HG03342 (cell line): ENCODE results near the gene WWOX.
"Not testable (repeated sequence)": the region's sequence is repeated elsewhere in the genome, so short reads cannot be mapped to it uniquely, and the experiment has no call there.

Experiments
- ATAC-seq: cut with Tn5 transposase; IDR thresholded peaks from one replicate; pipeline ENCODE4 v1.9.1; 2021; ENCODE audit warnings: mild to moderate bottlenecking, moderate library complexity; ENCODE audit not compliant: unreplicated experiment

WWOX gene

GRCh38 chr16:79206889-79207288 is 1107.4 kb downstream of the WWOX start:
- ATAC-seq: no peak

GRCh38 chr16:79209308-79209707 is 1109.9 kb downstream of the WWOX start:
- ATAC-seq: no peak

GRCh38 chr16:79210607-79211006 is 1111.2 kb downstream of the WWOX start:
- ATAC-seq: no peak

GRCh38 chr16:79211586-79211985 is 1112.1 kb downstream of the WWOX start:
- ATAC-seq: no peak

- no peak for ATAC-seq
These were observed 1112.8 kb downstream of the WWOX start for GRCh38 chr16:79212114-79212791.

GRCh38 chr16:79213214-79213613 is 1113.8 kb downstream of the WWOX start:
- no peak for ATAC-seq

GRCh38 chr16:79215289-79215688 is 1115.8 kb downstream of the WWOX start:
- no peak for ATAC-seq

- no peak for ATAC-seq
These were observed 1118.0 kb downstream of the WWOX start for GRCh38 chr16:79217375-79218011.

GRCh38 chr16:79218351-79218750 is 1118.9 kb downstream of the WWOX start:
- ATAC-seq: no peak

GRCh38 chr16:79225994-79226393 is 1126.5 kb downstream of the WWOX start:
- ATAC-seq: not testable (repeated sequence)

- no peak for ATAC-seq
These were observed 1129.9 kb downstream of the WWOX start for GRCh38 chr16:79229361-79229760.

- ATAC-seq: not testable (repeated sequence)
These were observed 1146.2 kb downstream of the WWOX start for GRCh38 chr16:79245700-79246099.

- no peak for ATAC-seq
These were observed 1147.9 kb downstream of the WWOX start for GRCh38 chr16:79247386-79247785.

- ATAC-seq: no peak
These were observed 1148.9 kb downstream of the WWOX start for GRCh38 chr16:79248351-79248750.

- ATAC-seq: no peak
These were observed 1151.1 kb downstream of the WWOX start for GRCh38 chr16:79250502-79251098.

GRCh38 chr16:79253100-79253631 is 1153.7 kb downstream of the WWOX start:
- no peak for ATAC-seq

- ATAC-seq: no peak
These were observed 1158.6 kb downstream of the WWOX start for GRCh38 chr16:79257953-79258490.

- ATAC-seq: not testable (repeated sequence)
These were observed 1161.4 kb downstream of the WWOX start for GRCh38 chr16:79260890-79261289.

- ATAC-seq: no peak
These were observed 1162.1 kb downstream of the WWOX start for GRCh38 chr16:79261481-79261940.

GRCh38 chr16:79261944-79262552 is 1162.6 kb downstream of the WWOX start:
- no peak for ATAC-seq
